Measurements from ENCODE around the gene EHD4. TPM values are rescaled to one million over a fixed set of nuclear protein-coding genes. Genes with fewer than 3 reads are reported as not detected.

Gene EHD4
- polyA plus RNA-seq, 1 donor = 13.2 TPM

- DNase-seq = no peak
Observed at GRCh38 chr15:41895491-41895890, 76.9 kb downstream of the EHD4 start.

- DNase-seq = no peak
Observed at GRCh38 chr15:41894791-41895463, 77.4 kb downstream of the EHD4 start.

DNA sequence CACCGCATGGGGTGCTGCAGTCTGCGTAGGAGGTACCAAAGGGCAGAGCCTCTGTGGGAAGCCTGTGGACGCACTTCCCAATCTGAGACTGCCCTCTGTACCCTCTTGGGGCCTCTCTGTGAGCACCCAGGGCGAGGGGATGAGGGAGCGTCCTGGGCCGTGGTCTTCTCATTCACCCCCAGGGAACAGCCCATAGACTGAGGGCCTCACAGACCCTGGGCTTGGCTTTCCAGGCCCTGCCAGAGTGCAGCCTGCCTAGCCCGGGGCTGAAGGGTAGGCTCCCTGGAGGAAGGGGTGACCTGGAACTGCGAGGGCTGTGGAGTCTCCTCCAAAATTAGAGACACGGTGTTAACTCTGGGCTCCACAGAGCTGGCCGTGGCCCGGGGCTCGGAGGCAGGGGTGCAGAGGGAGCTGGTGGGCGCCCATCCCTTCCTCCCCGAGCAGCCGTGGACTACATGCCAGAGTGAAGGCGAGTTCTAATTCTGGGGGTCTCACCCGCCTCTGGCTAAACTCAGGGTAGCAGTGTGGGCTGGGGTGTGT lies 78.0 kb downstream of the EHD4 start:
- DNase-seq = no peak

DNA sequence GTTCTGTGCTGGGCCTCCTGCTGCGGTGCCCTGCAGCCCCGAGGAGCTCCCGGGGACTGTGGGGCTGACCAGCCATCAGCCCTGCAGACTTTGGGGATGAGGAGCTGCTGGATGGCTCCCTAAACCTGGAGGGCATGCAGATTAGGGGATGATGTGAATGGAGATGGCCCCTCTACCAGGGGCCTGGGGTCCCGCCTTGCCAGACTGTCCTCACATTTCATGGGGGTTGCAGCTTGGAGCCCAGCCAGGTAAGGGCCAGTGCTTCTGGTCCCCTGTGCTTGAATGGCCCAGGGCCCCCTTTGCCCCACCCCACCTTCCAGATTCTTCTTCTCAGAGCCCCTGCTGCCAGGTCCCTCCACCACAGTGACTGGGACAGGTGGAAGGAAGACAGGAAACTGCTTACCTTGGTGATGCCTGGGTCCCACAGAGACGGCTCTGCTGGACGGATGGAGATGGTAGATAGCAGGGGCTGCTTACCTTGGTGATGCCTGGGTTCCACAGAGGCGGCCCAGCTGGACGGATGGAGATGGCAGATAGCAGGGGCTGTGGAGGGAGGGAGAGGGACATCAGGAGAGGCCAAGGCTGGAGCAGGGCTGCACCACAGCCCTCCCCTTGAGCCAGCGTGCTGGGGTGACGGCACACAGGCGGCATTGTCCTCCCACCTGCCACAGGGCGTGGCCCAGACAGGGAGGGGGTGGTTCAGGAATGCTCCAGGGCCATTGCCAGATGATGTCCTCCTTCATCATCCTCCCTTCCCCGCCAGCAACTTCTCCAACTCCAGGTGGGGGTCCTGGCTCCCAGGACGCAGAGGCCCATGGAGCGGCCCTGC lies 78.7 kb downstream of the EHD4 start, which contains the start of gene SPTBN5:
SPTBN5 (minus strand) TSS at position 632 of the 829 bp plus-strand sequence; CDS start at position 76, 556 bp downstream.
- no peak for DNase-seq

- DNase-seq = no peak
Observed at GRCh38 chr15:41892621-41893421, 79.5 kb downstream of the EHD4 start.

- DNase-seq = no peak
Observed at GRCh38 chr15:41891946-41892345, 80.4 kb downstream of the EHD4 start.

DNA sequence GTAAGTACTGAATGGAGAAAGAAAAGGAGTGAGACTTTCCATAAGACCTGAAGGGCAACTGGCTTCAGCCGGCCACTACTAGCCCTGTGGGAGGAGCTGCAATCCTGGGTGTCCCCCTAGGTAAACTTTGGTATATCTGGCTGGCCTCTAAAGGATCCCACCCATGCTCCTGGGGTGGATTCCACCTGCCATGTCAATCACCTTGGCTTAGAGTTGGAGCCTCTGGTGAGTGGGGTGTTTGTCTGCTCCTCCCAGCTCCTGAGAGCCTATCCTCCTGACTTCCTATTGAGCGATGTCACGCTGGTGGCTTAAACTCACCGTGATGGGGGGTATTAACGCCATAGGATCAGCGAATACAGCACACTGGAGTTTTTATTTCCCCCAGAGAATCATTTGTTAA lies 81.1 kb downstream of the EHD4 start:
- DNase-seq = no peak

DNA sequence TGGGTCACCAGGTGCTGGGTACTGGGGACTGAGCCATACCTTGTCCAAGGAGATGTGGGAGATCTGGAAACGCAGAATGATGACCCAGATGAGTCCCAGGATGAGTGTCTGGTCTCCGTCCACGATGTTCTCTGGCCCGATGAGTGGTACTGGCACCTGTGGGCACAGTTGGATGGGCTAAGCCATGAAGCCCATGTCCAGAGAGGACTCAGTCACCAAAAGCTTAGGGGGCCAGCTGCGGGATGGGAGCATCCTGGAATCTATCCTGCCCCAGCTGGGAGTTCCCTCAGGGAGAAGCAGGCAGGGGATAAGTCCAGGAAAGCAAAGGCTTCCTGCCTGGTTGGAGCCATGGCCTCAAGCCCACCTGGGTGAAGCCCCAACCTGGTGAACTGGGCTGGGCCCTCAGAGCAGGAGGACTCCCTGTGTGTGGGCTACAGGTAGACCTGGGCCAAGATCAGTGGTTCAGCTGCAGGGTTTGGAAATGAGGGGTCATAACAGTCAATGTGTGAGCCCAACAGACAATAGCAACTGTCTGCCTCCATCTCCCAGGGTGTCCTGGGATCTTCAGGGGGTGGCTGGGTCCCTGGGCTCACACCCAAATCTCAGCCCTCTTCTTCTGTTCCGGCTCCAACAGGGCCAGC lies 82.2 kb downstream of the EHD4 start:
- no peak for DNase-seq

GRCh38 chr15:41888662-41889253 lies 83.6 kb downstream of the EHD4 start:
- no peak for DNase-seq

GRCh38 chr15:41887893-41888292 lies 84.5 kb downstream of the EHD4 start:
- DNase-seq = no peak

DNA sequence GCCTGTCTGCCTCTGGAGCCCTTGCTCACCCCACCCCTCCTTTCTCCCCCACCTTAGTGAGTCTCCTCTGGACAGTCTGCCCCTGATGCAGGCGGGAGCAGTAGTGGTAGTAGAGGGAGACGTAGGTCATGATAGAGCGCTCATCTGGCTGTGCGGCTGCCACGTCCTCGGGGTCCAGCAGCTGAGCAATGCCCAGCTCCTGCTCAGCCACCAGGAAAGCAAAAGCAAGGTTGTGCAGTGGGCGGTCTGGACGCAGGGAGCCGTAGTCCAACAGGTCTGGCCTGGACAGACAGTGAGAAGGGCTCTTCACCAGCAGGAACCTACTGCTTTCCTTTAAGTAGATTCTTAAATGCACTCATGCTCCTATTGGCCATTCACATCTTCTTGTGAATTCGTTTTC lies 85.2 kb downstream of the EHD4 start:
- no peak for DNase-seq

DNA sequence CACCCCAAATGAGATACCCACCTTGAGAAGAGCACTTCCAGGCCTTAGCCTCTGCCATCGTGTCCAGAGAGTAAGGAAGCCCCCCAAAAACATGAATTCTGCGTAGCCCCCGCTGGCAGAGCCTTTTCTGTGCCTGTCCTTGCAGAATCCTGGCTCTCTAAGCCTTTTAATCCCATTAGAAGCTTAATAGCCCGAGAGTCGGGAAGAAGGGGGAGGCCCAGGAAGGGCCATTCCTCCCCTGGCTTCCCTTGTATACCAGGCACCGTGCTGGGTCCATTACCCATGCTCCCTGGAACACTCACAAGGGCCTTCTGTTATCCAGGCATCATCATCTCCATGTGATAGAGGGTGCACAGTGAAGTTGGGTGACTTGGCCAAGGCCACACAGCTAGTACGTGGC lies 85.6 kb downstream of the EHD4 start:
- no peak for DNase-seq

DNA sequence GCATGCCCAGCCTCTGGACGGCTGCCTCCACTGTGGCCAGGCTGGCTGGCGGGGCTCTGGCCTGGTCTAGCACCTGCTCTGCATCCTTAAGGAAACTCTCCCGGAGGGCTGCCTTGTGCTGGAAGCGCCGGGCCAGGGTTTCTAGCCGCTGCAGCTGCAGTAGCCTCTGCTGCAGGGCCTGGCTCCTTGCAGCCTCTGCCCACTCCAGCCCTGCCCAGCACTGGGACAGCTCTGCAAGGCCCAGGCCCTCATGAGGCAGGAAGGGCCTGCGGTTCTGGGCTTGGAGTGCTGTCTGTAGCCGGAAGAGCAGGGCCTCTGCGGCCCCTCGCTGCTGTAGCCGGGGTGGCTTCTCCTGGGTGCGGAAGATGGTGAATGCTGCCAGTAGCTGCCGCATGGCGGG lies 86.5 kb downstream of the EHD4 start:
- no peak for DNase-seq

DNA sequence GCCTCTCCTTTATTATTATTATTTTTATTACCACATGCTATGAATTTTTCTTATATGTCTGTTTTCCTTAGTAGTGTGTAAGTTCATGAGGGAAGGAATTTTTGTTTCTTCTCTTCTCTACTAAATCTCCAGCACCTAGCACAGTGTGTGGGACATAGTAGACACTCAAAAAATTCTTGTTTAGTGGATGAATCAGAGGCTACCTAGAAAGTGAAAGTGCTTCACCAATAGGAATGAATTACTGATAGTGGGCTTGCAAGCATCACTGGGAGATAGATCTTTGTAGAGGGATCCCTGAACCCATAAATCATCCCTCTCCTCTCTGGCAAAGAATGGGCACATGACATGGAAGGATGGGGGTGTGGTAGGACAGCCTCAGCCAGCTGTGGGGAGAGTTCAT lies 87.0 kb downstream of the EHD4 start:
- no peak for DNase-seq

DNA sequence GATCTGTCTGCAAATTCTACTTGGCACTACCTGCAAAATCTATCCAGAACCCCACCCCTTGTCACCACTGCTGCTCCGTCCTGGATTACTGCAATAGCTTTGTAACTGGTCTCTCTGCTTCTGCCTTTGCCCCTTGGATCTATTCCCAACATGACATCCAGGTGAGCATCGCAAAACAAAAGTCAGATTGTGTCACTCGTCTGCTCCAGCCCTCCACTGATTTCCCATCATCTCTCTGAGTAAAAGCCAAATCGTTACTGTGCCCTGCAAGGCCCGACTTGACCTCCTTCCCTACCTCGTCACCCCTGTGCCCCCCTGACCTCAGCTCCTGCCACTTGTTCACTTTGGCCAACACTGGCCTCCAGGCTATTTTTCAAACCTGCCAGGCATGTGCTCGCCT lies 87.9 kb downstream of the EHD4 start:
- DNase-seq = no peak

GRCh38 chr15:41883484-41883825 lies 88.9 kb downstream of the EHD4 start:
- DNase-seq = no peak

GRCh38 chr15:41882689-41883483 lies 89.5 kb downstream of the EHD4 start:
- no peak for DNase-seq

DNA sequence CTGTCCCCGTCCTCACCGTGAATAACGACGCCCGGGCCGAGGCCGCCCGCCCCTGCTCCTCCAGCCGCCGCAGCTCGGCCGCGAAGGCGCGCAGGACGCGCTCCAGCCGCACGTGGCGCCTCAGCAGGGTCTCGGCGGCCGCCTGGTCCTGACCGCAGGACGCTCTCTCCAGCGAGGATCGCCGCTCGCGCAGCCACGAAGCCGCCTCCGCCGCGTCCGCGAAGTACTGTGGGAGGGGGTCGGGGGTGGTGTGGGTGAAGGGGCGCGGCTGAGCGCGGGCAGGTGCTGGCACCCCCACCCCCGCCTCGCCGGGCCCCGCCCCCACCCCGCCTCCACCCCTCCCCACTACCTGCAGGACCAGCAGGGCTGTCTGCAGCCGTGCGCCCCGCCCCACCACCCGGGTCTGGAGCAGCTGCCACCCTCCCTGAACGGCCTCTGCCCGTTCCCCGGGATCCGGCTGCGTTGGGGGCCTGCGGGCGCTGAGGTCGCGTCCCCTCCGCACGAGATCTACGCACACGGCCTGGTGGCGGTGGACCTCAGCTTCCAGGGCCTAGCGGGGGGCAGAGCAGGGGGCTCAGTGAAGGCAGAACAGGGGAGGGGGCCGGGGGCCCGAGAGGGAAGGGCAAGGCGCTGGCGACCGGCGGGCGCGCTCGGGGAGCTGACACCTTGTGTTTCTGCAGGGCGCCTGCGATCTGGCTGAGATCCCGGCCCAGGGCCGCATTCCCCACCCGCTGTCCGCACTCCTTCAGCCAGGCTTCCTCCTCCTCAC lies 90.3 kb downstream of the EHD4 start:
- DNase-seq = no peak

DNA sequence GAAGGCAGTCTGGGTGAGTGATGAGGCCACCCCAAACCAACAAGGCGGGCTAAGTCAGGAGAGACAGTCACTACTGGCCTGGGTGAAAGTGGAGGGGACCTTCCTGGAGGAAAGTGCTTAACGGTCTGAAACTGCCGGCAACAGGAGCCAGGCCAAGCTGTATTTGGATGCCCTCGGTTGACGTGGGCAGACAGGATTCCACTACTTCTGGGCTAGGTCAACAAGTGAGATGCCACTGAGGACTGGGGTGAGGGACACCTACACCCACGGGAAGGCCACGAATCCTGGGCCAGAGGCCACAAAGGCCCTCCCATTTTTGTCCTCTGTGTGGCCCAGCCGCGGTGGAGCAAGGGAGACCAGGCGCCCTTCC lies 90.8 kb downstream of the EHD4 start:
- no peak for DNase-seq

DNA sequence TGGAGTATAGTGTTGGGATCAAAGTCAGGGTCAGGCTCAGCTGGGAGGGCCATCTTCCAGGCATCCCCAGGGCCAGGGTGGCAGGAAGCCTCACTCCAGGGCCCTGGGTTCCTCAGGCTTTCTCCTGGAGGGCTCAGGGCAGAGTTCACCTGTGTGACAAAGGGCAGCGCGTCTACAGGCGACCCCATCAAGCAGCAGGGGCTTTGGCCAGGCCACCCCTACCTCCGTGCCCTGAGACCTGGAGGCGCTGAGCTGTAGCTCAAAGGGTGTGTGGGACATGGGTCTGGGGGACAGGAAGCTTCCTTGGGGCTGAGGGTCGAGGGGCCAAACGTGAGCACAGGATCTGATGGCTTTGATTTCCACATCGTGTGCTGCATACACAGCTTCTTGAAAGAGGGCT lies 91.3 kb downstream of the EHD4 start:
- no peak for DNase-seq

Data from left kidney (tissue), 2 donors.